Heart right ventricle (tissue), 16 donors: ENCODE data around the gene S100A12. TPM values are rescaled to one million over a fixed set of nuclear protein-coding genes. Genes with fewer than 3 reads are reported as not detected.

Experiments used
- ATAC-seq, 8 donors: fragments of 200-7000 bp; cut with Tn5 transposase; one replicate each; pipeline ENCODE4 v1.9.1; 2020; ENCODE audit warnings: mild to moderate bottlenecking in 8 of 8, moderate library complexity in 8 of 8, moderate number of reproducible peaks in 1 of 8
- DNase-seq, 2 donors: peaks; one replicate each; pipeline ENCODE4 v3.0.0-alpha.2; 2020
- H3K27ac ChIP-seq, 10 donors: fragments of 200-600 bp; sonication (generic) in 2 of 10; one replicate each; pipeline versions ENCODE4 v1.5.0 to v1.8.0; 2020 to 2022; ENCODE audit warnings: mild to moderate bottlenecking in 3 of 10
- H3K27me3 ChIP-seq, 7 donors: fragments of 200-600 bp; one replicate each; pipeline ENCODE4 v1.8.0; 2021 to 2022; ENCODE audit warnings: mild to moderate bottlenecking in 2 of 7
- H3K36me3 ChIP-seq, 9 donors: fragments of 200-600 bp; sonication (generic) in 1 of 9; one replicate each; pipeline versions ENCODE4 v1.5.0 to v1.8.0; 2020 to 2022; ENCODE audit warnings: mild to moderate bottlenecking in 2 of 9
- H3K4me1 ChIP-seq, 9 donors: fragments of 200-600 bp; sonication (generic) in 1 of 9; one replicate each; pipeline versions ENCODE4 v1.5.0 to v1.8.0; 2020 to 2022; ENCODE audit warnings: mild to moderate bottlenecking in 4 of 9
- H3K4me3 ChIP-seq, 10 donors: fragments of 200-600 bp; sonication (generic) in 2 of 10; one replicate each; pipeline versions ENCODE4 v1.5.0 to v1.8.0; 2020 to 2022; ENCODE audit warnings: mild to moderate bottlenecking in 7 of 10, moderate library complexity in 2 of 10
- H3K9me3 ChIP-seq, 11 donors: fragments of 200-600 bp in 10 of 11; sonication (generic) in 2 of 11; one replicate each; pipeline versions ENCODE4 v1.5.0 to v1.8.0; 2013 to 2022; ENCODE audit warnings: mild to moderate bottlenecking in 2 of 11, control low read depth in 1 of 11, moderate library complexity in 1 of 11
- CTCF ChIP-seq, 9 donors: fragments of 200-600 bp; sonication (generic) in 2 of 9; IDR thresholded peaks; one replicate each; pipeline versions ENCODE4 v1.5.0 to v1.8.0; 2021 to 2022; ENCODE audit warnings: antibody characterized with exemption in 9 of 9, mild to moderate bottlenecking in 5 of 9, moderate library complexity in 1 of 9
- WGBS, 2 donors: extraction: QIAGEN DNeasy Blood & Tissue Kit; methylation state at CpG; one replicate each; pipeline ENCODE4 v1.1.7; 2013; ENCODE audit warnings: inconsistent platforms in 1 of 2; 5-methylcytosine and 5-hydroxymethylcytosine counted together
- intact Hi-C, 10 donors: fragments of 100-400 bp; cut with DNase I; formaldehyde crosslinking; loops; one replicate each; pipeline versions ENCODE4 v1.11.1 to v1.14.2; 2022
- polyA plus RNA-seq, 2 donors: library from polyadenylated mRNA; stranded (reverse); fragments of 200-250 nt; gene quantifications; one replicate each; pipeline ENCODE4 v1.2.3, GENCODE V29; 2013
- total RNA-seq, 10 donors: library from RNA; stranded (reverse); fragmentation: NEBNext Ultra II Directional in 3 of 10; extraction: Animal tissue kit (Norgen Biotek cat#: 25700) in 3 of 10; gene quantifications; one replicate each; pipeline versions ENCODE4 v1.2.1 to v1.2.4, GENCODE V29; 2021 to 2023
- donor health status: Arrhythmogenic right ventricular cardiomyopathy.
- donor health status: ischemic (EF 13 %, LVEDD 7.1; RV severe dilation, severe dysfunction).
- donor health status: healthy with polysubstance abuse.
- donor health status: DM: no; HTN: yes; CAD: no.
- donor health status: DM: no; HTN: no; CAD: no.
- donor health status: ischemic (EF 25% LVEDD 6.9; RV normal size, moderate dysfunction).
- donor health status: ischemic (EF 25% LVEDD 5.7; RV mildly dilated, moderate dysfunction).
- donor health status: healthy.
- donor health status: DM: yes; HTN: yes; CAD: no.
- donor health status: Ischemic cardiomyopathy.
- donor health status: ischemic (EF 35%, LVEDD 5.7; RV mildly dilated, moderate dysfunction).
- donor health status: nonischemic (EF 11% LVEDD 7.7; RV severe dilation, severe dysfunction).
- donor health status: DM: yes; HTN: yes; CAD: no.
- donor health status: PGD.
- donor health status: ischemic (EF 29% LVEDD 5.4; RV normal size, mild dysfunction).
- donor health status: nonischemic (EF 23%, LVEDD 6.1; RV moderate dilation, normal function).

The S100A12 gene
- total and polyA plus RNA-seq, 12 donors, result 0.49 to 12.9 (median 4.1) TPM; not detected in 1

DNA sequence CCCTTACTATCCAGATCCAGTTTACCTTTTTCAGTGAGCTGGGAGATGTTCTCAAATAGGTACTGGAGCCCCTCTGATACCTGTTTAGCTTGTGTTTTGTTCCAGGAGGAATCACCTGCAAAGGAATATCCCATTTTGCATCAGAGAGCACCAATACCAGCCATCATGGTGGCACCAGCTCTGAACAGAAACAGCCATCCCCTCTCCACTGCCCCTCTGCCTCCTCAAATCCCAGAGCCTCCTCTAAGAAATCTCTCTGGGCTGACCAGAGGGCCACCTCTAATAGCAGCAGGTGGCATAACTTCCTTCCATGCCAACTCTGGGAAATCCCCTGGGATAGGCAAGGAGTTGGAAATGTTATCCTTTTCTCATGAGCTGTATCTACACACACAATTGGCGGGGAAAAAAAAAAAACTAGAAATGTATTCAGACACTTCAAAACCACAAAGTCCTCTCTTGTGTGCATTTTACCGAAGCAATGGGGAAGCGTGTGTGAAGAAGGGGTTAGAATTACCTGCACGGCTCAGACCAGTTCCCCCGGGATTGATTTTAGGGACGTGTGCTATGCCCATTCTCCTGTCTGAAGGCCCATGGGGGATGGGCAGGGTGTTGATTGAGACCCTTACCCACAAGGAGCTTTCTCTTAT lies 29.2 kb downstream of the S100A12 start:
- H3K36me3 ChIP-seq, result no peaks in the 10 kb centered on the region
- DNase-seq (no peak), ATAC-seq (no peak)
- 74 to 76% methylated on average over 6 of the region's 6 CpGs for WGBS, 2 donors
- H3K4me3 ChIP-seq, result no peak overlapping the region
- no peaks in the 10 kb centered on the region for H3K9me3 ChIP-seq
- H3K27me3 ChIP-seq, result peaks cover 0 to 55% (median 39%) of the 10 kb centered on the region in 7 donors
- no peak overlapping the region for H3K27ac ChIP-seq
- intact Hi-C loops, result no loop called here
- TF ChIP-seq CTCF (IDR thresholded peaks at IDR 0.05), result no peak
- peaks cover 0 to 17% (median 0%) of the 10 kb centered on the region in 9 donors for H3K4me1 ChIP-seq

DNA sequence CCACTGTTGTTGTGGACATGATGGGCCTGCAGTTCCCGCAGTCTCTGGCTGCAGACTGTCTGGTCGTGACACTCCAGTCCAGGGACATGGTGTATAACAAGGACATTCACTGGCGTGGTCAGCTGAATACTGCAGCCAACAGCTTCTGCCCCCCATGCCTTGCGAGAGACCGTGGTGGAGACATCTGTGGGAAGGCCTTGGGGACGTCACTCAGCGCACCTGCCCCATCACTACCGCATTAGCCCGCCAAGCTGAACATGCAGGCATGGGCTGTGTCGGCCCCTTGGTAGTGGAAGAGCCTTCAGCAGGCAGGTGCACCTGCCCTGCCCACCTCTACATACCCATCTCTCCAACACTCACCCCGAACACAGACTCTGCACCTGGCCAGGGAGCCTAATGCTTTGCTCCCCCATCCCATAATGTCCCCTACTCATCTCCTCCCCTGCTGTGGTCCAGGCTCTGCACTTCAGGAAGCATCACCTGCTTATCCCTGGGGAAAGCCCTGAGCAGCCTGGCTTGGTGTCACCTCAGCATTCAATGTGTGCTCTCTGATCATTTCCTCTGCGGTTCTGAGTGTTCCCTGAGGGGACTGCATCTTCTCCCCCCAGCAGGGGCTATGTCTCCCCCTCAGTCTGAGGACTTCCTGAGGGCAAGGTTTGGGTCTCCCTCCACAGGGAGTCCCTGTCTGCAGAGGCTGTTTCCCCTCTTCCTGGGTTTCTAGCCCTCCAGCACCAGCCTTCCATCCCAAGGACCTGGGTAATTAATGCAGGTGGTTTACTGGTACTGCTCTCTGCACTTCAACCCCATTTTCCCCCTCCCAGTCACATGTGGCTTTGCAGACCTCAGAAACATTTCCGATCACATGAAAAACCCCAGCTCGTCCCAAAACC lies 30.0 kb downstream of the S100A12 start:
- intact Hi-C loops, result no loop called here
- Histone ChIP-seq H3K4me3 (no peak overlapping the region), H3K27ac (no peak overlapping the region), H3K27me3 (peaks cover 0 to 49% (median 33%) of the 10 kb centered on the region in 7 donors), H3K9me3 (no peaks in the 10 kb centered on the region), H3K4me1 (peaks cover 0 to 17% (median 0%) of the 10 kb centered on the region in 9 donors), H3K36me3 (no peaks in the 10 kb centered on the region)
- TF ChIP-seq CTCF (IDR thresholded peaks at IDR 0.05), result no peak
- WGBS, 2 donors, result 85 to 87% methylated on average over 14 of the region's 14 CpGs
- DNase-seq (no peak), ATAC-seq (peak in 2 of 8 donors; percentile 16 to 43)

DNA sequence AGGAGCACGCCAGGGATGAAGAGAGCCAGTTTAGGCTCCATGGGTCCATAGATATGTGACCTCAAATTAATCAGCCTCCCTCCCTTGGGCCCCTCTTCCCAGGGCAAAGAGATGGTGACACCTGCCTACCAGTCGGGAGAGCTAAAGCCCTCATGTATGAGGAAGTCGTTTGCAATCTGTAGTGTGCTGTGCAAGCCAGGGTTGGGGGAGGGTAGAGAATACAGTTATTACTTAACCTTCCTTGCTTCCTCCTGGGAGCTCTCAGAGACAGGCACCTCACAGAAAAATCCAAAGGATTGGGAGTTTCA lies 30.7 kb downstream of the S100A12 start:
- Histone ChIP-seq H3K4me1 (peaks cover 0 to 17% (median 0%) of the 10 kb centered on the region in 9 donors), H3K36me3 (no peaks in the 10 kb centered on the region), H3K9me3 (no peaks in the 10 kb centered on the region), H3K4me3 (no peak overlapping the region), H3K27me3 (peaks cover 0 to 50% (median 32%) of the 10 kb centered on the region in 7 donors), H3K27ac (no peak overlapping the region)
- 52 to 68% methylated on average over 3 of the region's 3 CpGs for WGBS, 2 donors
- TF ChIP-seq CTCF (IDR thresholded peaks at IDR 0.05), result no peak
- ATAC-seq, result no peak
- DNase-seq, result no peak
- intact Hi-C loops, result no loop called here

GRCh38 chr1:153343811-153344717 lies 31.4 kb downstream of the S100A12 start:
- peaks cover 0 to 17% (median 0%) of the 10 kb centered on the region in 9 donors for H3K4me1 ChIP-seq

More at GRCh38 chr1:153343811-153344717, 31.4 kb downstream of the S100A12 start:
- Histone ChIP-seq H3K9me3 (no peaks in the 10 kb centered on the region), H3K4me3 (no peak overlapping the region), H3K27ac (no peak overlapping the region), H3K36me3 (no peaks in the 10 kb centered on the region), H3K27me3 (peaks cover 0 to 49% (median 27%) of the 10 kb centered on the region in 7 donors)
- no peak for TF ChIP-seq CTCF (IDR thresholded peaks at IDR 0.05)
- intact Hi-C loops, result no loop called here
- WGBS, 2 donors, result 35 to 40% methylated on average over 9 of the region's 9 CpGs
- no peak for DNase-seq
- no peak for ATAC-seq
